Omental fat pad (tissue), 4 donors: ENCODE measurements around the gene ANKS1B. TPM values are rescaled to one million over a fixed set of nuclear protein-coding genes. Genes with fewer than 3 reads are reported as not detected.

Experiments used
- ATAC-seq: fragments of 150-250 bp; one replicate; pipeline ENCODE4 v1.9.1; 2016; ENCODE audit warnings: mild to moderate bottlenecking, moderate library complexity; ENCODE audit not compliant: low FRiP score
- DNase-seq: peaks from one replicate; pipeline ENCODE4 v3.0.0-alpha.2; 2019; ENCODE audit warnings: low spot score
- CTCF ChIP-seq, 3 donors: fragments of 450-650 bp; IDR thresholded peaks; one replicate each; pipeline ENCODE4 v1.5.1; 2016 to 2017; ENCODE audit warnings: antibody characterized with exemption in 3 of 3, mild to moderate bottlenecking in 3 of 3, moderate library complexity in 2 of 3
- total RNA-seq, 4 donors: library from RNA; depleted of rRNA; stranded (reverse); fragments of >200 nt; gene quantifications; one replicate each; pipeline ENCODE4 v1.1.0, GENCODE V29; 2016

The ANKS1B gene
- total RNA-seq, 4 donors from 2014 or later = 5.5 to 26.4 (median 7.6) TPM

GRCh38 chr12:99960311-99960710 lies 24.4 kb downstream of the ANKS1B start:
- TF ChIP-seq CTCF (IDR thresholded peaks at IDR 0.05) = no peak
- no peak for ATAC-seq

GRCh38 chr12:99959549-99960170 lies 25.1 kb downstream of the ANKS1B start:
- TF ChIP-seq CTCF (IDR thresholded peaks at IDR 0.05) = no peak
- ATAC-seq (no peak), DNase-seq (no peak)

More at GRCh38 chr12:99960311-99960710, 24.4 kb downstream of the ANKS1B start:
- no peak for DNase-seq

GRCh38 chr12:99957866-99958466 lies 26.8 kb downstream of the ANKS1B start:
- DNase-seq = no peak
- no peak for ATAC-seq
- TF ChIP-seq CTCF (IDR thresholded peaks at IDR 0.05) = no peak

GRCh38 chr12:99954724-99955123 lies 30.0 kb downstream of the ANKS1B start:
- ATAC-seq (no peak), DNase-seq (no peak)
- no peak for TF ChIP-seq CTCF (IDR thresholded peaks at IDR 0.05)

GRCh38 chr12:99948370-99948769 lies 36.4 kb downstream of the ANKS1B start:
- ATAC-seq = no peak
- DNase-seq = no peak
- TF ChIP-seq CTCF (IDR thresholded peaks at IDR 0.05) = no peak

GRCh38 chr12:99946131-99946530 lies 38.6 kb downstream of the ANKS1B start:
- no peak for TF ChIP-seq CTCF (IDR thresholded peaks at IDR 0.05)
- ATAC-seq (no peak), DNase-seq (no peak)

- no peak for TF ChIP-seq CTCF (IDR thresholded peaks at IDR 0.05)
- DNase-seq (no peak), ATAC-seq (no peak)
Measured at GRCh38 chr12:99935608-99936007, 49.1 kb downstream of the ANKS1B start.
